PC-3 (cell line): ENCODE results near the gene DKK1. TPM values are rescaled to one million over a fixed set of nuclear protein-coding genes. Genes with fewer than 3 reads are reported as not detected.

ENCODE experiments used
- ATAC-seq: fragments of 200-7000 bp; cut with Tn5 transposase; 2 replicates; pipeline ENCODE4 v1.9.1; 2020; ENCODE audit warnings: mild to moderate bottlenecking, moderate library complexity
- BruUV-seq: library from RNA; stranded (reverse); fragments of 400-500 nt; replicated peaks from 2 replicates; lab custom pipeline; 2021; lab: Mats Ljungman, UMichigan
- CTCF ChIA-PET: fragments of 300-600 bp; sonication (Branson Sonifier 250); formaldehyde crosslinking; loops from one replicate; lab custom pipeline; 2022; ENCODE audit warnings: antibody characterized with exemption; lab: Charles Lee
- POLR2A ChIA-PET: fragments of 300-600 bp; sonication (Branson Sonifier 250); formaldehyde crosslinking; loops from one replicate; lab custom pipeline; 2022; ENCODE audit warnings: antibody characterized with exemption; ENCODE audit not compliant: unreplicated experiment; lab: Charles Lee
- DNase-seq: peaks from one replicate; pipeline ENCODE4 v3.0.0-alpha.2; 2015
- H2AFZ ChIP-seq: fragments of 300-600 bp; sonication (generic); 2 replicates; pipeline ENCODE4 v1.6.0; 2016; ENCODE audit warnings: antibody characterized with exemption, low read length
- H3F3A ChIP-seq: fragments of 300-600 bp; sonication (generic); one replicate; pipeline ENCODE4 v1.6.0; 2017; ENCODE audit warnings: antibody characterized with exemption, low read length, control low read depth, mild to moderate bottlenecking; ENCODE audit not compliant: unreplicated experiment
- H3K27ac ChIP-seq: fragments of 300-600 bp; sonication (generic); 2 replicates; pipeline ENCODE4 v1.5.1; 2016; ENCODE audit warnings: mild to moderate bottlenecking, low read length
- H3K27me3 ChIP-seq: fragments of 300-600 bp; sonication (generic); 2 replicates; pipeline ENCODE4 v1.6.1; 2016; ENCODE audit warnings: low read length, mixed read lengths
- H3K36me3 ChIP-seq: fragments of 300-600 bp; sonication (generic); 2 replicates; pipeline ENCODE4 v1.6.1; 2016; ENCODE audit warnings: low read depth, mixed run types, low read length, mixed read lengths
- H3K4me1 ChIP-seq: fragments of 300-600 bp; sonication (generic); 2 replicates; pipeline ENCODE4 v1.5.1; 2016; ENCODE audit warnings: low read length; ENCODE audit not compliant: insufficient read depth
- H3K4me2 ChIP-seq: fragments of 300-600 bp; sonication (generic); 2 replicates; pipeline ENCODE4 v1.6.0; 2016; ENCODE audit warnings: low read length
- H3K4me3 ChIP-seq: fragments of 300-600 bp; sonication (generic); 2 replicates; pipeline ENCODE4 v1.5.1; 2016; ENCODE audit warnings: mild to moderate bottlenecking, low read length, mixed read lengths
- H3K79me2 ChIP-seq: fragments of 300-600 bp; sonication (generic); 2 replicates; pipeline ENCODE4 v1.6.1; 2017; ENCODE audit warnings: low read length, mixed read lengths
- H3K9ac ChIP-seq: fragments of 300-600 bp; sonication (generic); 2 replicates; pipeline ENCODE4 v1.6.0; 2016; ENCODE audit warnings: mild to moderate bottlenecking, low read length
- H3K9me2 ChIP-seq: fragments of 300-600 bp; sonication (generic); replicated peaks from 2 replicates; pipeline ENCODE4 v1.6.1; 2016; ENCODE audit warnings: mixed run types, low read length, mixed read lengths
- H3K9me3 ChIP-seq: fragments of 300-600 bp; sonication (generic); 2 replicates; pipeline ENCODE4 v1.6.1; 2016; ENCODE audit warnings: low read length, mixed read lengths
- H4K20me1 ChIP-seq: fragments of 300-600 bp; sonication (generic); 2 replicates; pipeline ENCODE4 v1.6.1; 2016; ENCODE audit warnings: low read length, mixed read lengths
- CTCF ChIP-seq: fragments of 300-600 bp; sonication (generic); conservative IDR thresholded peaks from 2 replicates; pipeline ENCODE4 v1.5.1; 2017; ENCODE audit warnings: antibody characterized with exemption, low read depth, mild to moderate bottlenecking, low read length
- EZH2 ChIP-seq: fragments of 300-600 bp; sonication (generic); IDR thresholded peaks from one replicate; pipeline ENCODE4 v1.6.1; 2017; ENCODE audit warnings: antibody characterized with exemption, mild to moderate bottlenecking, low read length; ENCODE audit not compliant: unreplicated experiment
- EZH2phosphoT487 ChIP-seq: fragments of 300-600 bp; sonication (generic); IDR thresholded peaks from 2 replicates; pipeline ENCODE4 v1.6.1; 2018; ENCODE audit warnings: mild to moderate bottlenecking, antibody characterized with exemption, low read length, borderline replicate concordance
- intact Hi-C: fragments of 100-400 bp; cut with micrococcal nuclease; formaldehyde crosslinking; loops from 2 replicates; pipeline ENCODE4 v1.9.0; 2023
- total RNA-seq: library from RNA; depleted of rRNA; stranded (reverse); fragments of >200 nt; gene quantifications from 2 replicates; pipeline ENCODE4 v1.2.3, GENCODE V29; 2014

DKK1 gene
- total RNA-seq, 1 experiment from 2014 or later, result 1,592 TPM

GRCh38 chr10:52316500-52316899 is 2.4 kb downstream of the DKK1 start:
- ATAC-seq (no peak), DNase-seq (peak; percentile 56)
- Histone ChIP-seq H2AFZ (no peak overlapping the region), H3K4me3 (peak overlapping the region; percentile 76), H3K27me3 (no peaks in the 10 kb centered on the region), H3K27ac (peak overlapping the region; percentile 82), H3K4me1 (peaks cover 56% of the 10 kb centered on the region), H3F3A (peaks cover 51% of the 10 kb centered on the region), H3K9me2 (no peaks in the 10 kb centered on the region), H3K4me2 (peak overlapping the region; percentile 77), H3K79me2 (peaks cover 73% of the 10 kb centered on the region), H3K9ac (peak overlapping the region; percentile 87), H3K36me3 (peaks cover 46% of the 10 kb centered on the region), H3K9me3 (no peaks in the 10 kb centered on the region), H4K20me1 (peaks cover 9% of the 10 kb centered on the region)
- CTCF ChIA-PET, result interaction anchor here (0.6 to 0.9 kb wide), 3 partner anchors 9 to 172 kb away, joined by 3 to 5 read pairs (median 4); no protein-coding TSS in a partner anchor
- BruUV-seq, result no TSS peak
- intact Hi-C loops, result no loop called here
- POLR2A ChIA-PET, result interaction anchor here (0.5 to 1.0 kb wide), 5 partner anchors 62 to 1342 kb away, joined by 3 to 7 read pairs (median 3); no protein-coding TSS in a partner anchor
- TF ChIP-seq EZH2phosphoT487, result no peak
- no peak for TF ChIP-seq CTCF
- no peak for TF ChIP-seq EZH2

GRCh38 chr10:52318136-52318701 is 4.1 kb downstream of the DKK1 start:
- Histone ChIP-seq H3K27me3 (no peaks in the 10 kb centered on the region), H3K9me3 (no peaks in the 10 kb centered on the region), H3K4me2 (peak overlapping the region; percentile 77), H3K9me2 (no peaks in the 10 kb centered on the region), H3K36me3 (peaks cover 46% of the 10 kb centered on the region), H4K20me1 (peaks cover 9% of the 10 kb centered on the region), H3K79me2 (peaks cover 66% of the 10 kb centered on the region), H3K4me1 (peaks cover 41% of the 10 kb centered on the region), H3K9ac (peak overlapping the region; percentile 87), H3K4me3 (peak overlapping the region; percentile 76), H2AFZ (peak overlapping the region; percentile 28), H3F3A (peaks cover 51% of the 10 kb centered on the region), H3K27ac (peak overlapping the region; percentile 82)
- TF ChIP-seq EZH2 (no peak), EZH2phosphoT487 (no peak)
- TSS peak; percentile 77 for BruUV-seq
- DNase-seq (peak; percentile 95), ATAC-seq (peak; percentile 15)
- POLR2A ChIA-PET, result interaction anchor here (0.6 to 1.6 kb wide), 8 partner anchors 91 to 173 kb away, joined by 3 to 30 read pairs (median 6); no protein-coding TSS in a partner anchor
- intact Hi-C loops, result no loop called here
- CTCF ChIA-PET, result interaction anchor here (1.2 to 2.5 kb wide), 4 partner anchors 11 to 173 kb away, joined by 5 to 17 read pairs (median 11); no protein-coding TSS in a partner anchor

GRCh38 chr10:52318822-52319464 is 4.9 kb downstream of the DKK1 start:
- no peaks in the 10 kb centered on the region for H3K9me2 ChIP-seq
- BruUV-seq, result no TSS peak
- H3K27ac ChIP-seq, result peak overlapping the region; percentile 86
- H2AFZ ChIP-seq, result peak overlapping the region; percentile 28
- ATAC-seq (peak; percentile 52), DNase-seq (peak; percentile 100)
- no peak for TF ChIP-seq EZH2
- TF ChIP-seq CTCF, result no peak
- no peak for TF ChIP-seq EZH2phosphoT487
- peaks cover 35% of the 10 kb centered on the region for H3K4me1 ChIP-seq
- H3K36me3 ChIP-seq, result peaks cover 46% of the 10 kb centered on the region
- peaks cover 51% of the 10 kb centered on the region for H3F3A ChIP-seq
- no peaks in the 10 kb centered on the region for H3K27me3 ChIP-seq
- intact Hi-C loops, result loop anchor here (1.0 kb wide), 7 partner anchors 15 to 170 kb away; no protein-coding TSS in a partner anchor
- H3K4me3 ChIP-seq, result peak overlapping the region; percentile 76
- H3K4me2 ChIP-seq, result peak overlapping the region; percentile 77
- H3K9me3 ChIP-seq, result no peaks in the 10 kb centered on the region
- peaks cover 9% of the 10 kb centered on the region for H4K20me1 ChIP-seq
- H3K9ac ChIP-seq, result peak overlapping the region; percentile 87
- peaks cover 59% of the 10 kb centered on the region for H3K79me2 ChIP-seq
- POLR2A ChIA-PET, result interaction anchor here (0.6 to 1.6 kb wide), 18 partner anchors 8 to 211 kb away, joined by 3 to 30 read pairs (median 6); no protein-coding TSS in a partner anchor
- CTCF ChIA-PET, result interaction anchor here (0.6 to 2.5 kb wide), 10 partner anchors 12 to 938 kb away, joined by 3 to 17 read pairs (median 4); no protein-coding TSS in a partner anchor
